ENCODE results near the gene USF3. TPM values are rescaled to one million over a fixed set of nuclear protein-coding genes. Genes with fewer than 3 reads are reported as not detected.

USF3 gene
- total and polyA plus RNA-seq, 2 of the 13 experiments (the other 11 are each of a cell fraction or from before 2014, with no cell fraction given) = 6.3 to 15.2 TPM

GRCh38 chr3:113659101-113659541 is 37.3 kb downstream of the USF3 start (continued):
- no peak for TF ChIP-seq NFE2 (CRISPR knock-in tag; IDR thresholded peaks at IDR 0.05)

GRCh38 chr3:113658107-113658506 is 38.3 kb downstream of the USF3 start:
- no peak for TF ChIP-seq ZXDC (CRISPR knock-in tag; IDR thresholded peaks at IDR 0.05)
- TF ChIP-seq ELF3 (CRISPR knock-in tag; IDR thresholded peaks at IDR 0.05) = no peak
- TF ChIP-seq RBM22 (optimal IDR thresholded peaks at IDR 0.05; ENCODE audit: low read length) = peak; percentile 28
- no peak for TF ChIP-seq ZFAT (CRISPR knock-in tag; conservative IDR thresholded peaks at IDR 0.05)
- TF ChIP-seq ZNF780A (CRISPR knock-in tag; IDR thresholded peaks at IDR 0.05) = no peak
- TF ChIP-seq EZH2 (conservative IDR thresholded peaks at IDR 0.05; ENCODE audit: low read depth, low read length) = no peak
- TF ChIP-seq NFIC (IDR thresholded peaks at IDR 0.05; ENCODE audit: low read length) = no peak
- TF ChIP-seq ZNF687 (CRISPR knock-in tag; IDR thresholded peaks at IDR 0.05) = no peak
- peaks cover 4% of the 10 kb centered on the region for H3K79me2 ChIP-seq (ENCODE audit: insufficient read depth, low read length)
- POLR2A ChIA-PET = no interaction called here
- no peak for DNase-seq (ENCODE audit: low spot score)
- no peak overlapping the region for H3K4me2 ChIP-seq (ENCODE audit: low read depth, low read length)
- H2AFZ ChIP-seq (ENCODE audit: low read length) = no peak overlapping the region
- H3K36me3 ChIP-seq (replicated peaks in 1 of 2; ENCODE audit: control insufficient read depth in 1 of 2, insufficient read depth in 2 of 2, low read length in 2 of 2) = peaks cover 17 to 22% of the 10 kb centered on the region in 2 experiments
- no peak for FAIRE-seq
- no peaks in the 10 kb centered on the region for H4K20me1 ChIP-seq (ENCODE audit: insufficient read depth, low read length)
- no peaks in the 10 kb centered on the region for H3K9me3 ChIP-seq (ENCODE audit: low read length)
- WGBS (ENCODE audit: low lambda C conversion rate) = 100% methylated on average over 3 of the region's 3 CpGs
- peaks cover 17% of the 10 kb centered on the region for H3K4me1 ChIP-seq (ENCODE audit: insufficient read depth, low read length)
- no peak overlapping the region for H3K9ac ChIP-seq (ENCODE audit: insufficient read depth, low read depth, low read length)
- CTCF ChIA-PET (ENCODE audit: low intra/inter-chr PET ratio, low total read pairs) = no interaction called here
- intact Hi-C loops (cut with micrococcal nuclease; ENCODE audit: unreplicated experiment) = no loop called here
- no TSS peak for BruUV-seq (replicated peaks)
- no peak overlapping the region for H3K4me3 ChIP-seq (replicated peaks in 1 of 3; ENCODE audit: insufficient read depth in 1 of 3, low read depth in 2 of 3, low read length in 3 of 3)
- no peaks in the 10 kb centered on the region for H3K27me3 ChIP-seq (ENCODE audit: control insufficient read depth in 1 of 2, insufficient read depth in 2 of 2, low read length in 2 of 2)
- no peak for ATAC-seq
- no peak overlapping the region for H3K27ac ChIP-seq (ENCODE audit: extremely low read length, insufficient read depth, low read length)
- in situ Hi-C loops (cut with HindIII; ENCODE audit: extremely low pct_ligation_motif_present, low pct_unique_long_range_greater_than_20kb) = no loop called here
